Liver (tissue), 9 donors: Measurements from ENCODE around the gene LMF2. TPM values are rescaled to one million over a fixed set of nuclear protein-coding genes. Genes with fewer than 3 reads are reported as not detected.

Experiments
- DNase-seq: peaks from one replicate; pipeline ENCODE4 v3.0.0-alpha.2; 2017; ENCODE audit warnings: low spot score
- H3K27ac ChIP-seq, 2 donors: one replicate each; pipeline ENCODE4 v1.7.0; 2013; ENCODE audit warnings: inconsistent platforms in 2 of 2, low read length in 2 of 2, control low read depth in 1 of 2, low read depth in 1 of 2, mild to moderate bottlenecking in 1 of 2
- H3K27me3 ChIP-seq, 4 donors: one replicate each; pipeline versions ENCODE4 v1.6.1 to v1.7.0; 2013; ENCODE audit warnings: low read length in 3 of 4, inconsistent platforms in 1 of 4, mild to moderate bottlenecking in 1 of 4, moderate library complexity in 1 of 4; ENCODE audit not compliant: control insufficient read depth in 4 of 4, insufficient read depth in 4 of 4
- H3K36me3 ChIP-seq, 4 donors: one replicate each; pipeline versions ENCODE4 v1.6.1 to v1.7.0; 2013; ENCODE audit warnings: low read length in 3 of 4, mild to moderate bottlenecking in 3 of 4, low read depth in 1 of 4, moderate library complexity in 1 of 4; ENCODE audit not compliant: control insufficient read depth in 4 of 4, insufficient read depth in 3 of 4
- H3K4me1 ChIP-seq, 4 donors: one replicate each; pipeline versions ENCODE4 v1.6.1 to v1.7.0; 2013; ENCODE audit warnings: low read length in 3 of 4, mild to moderate bottlenecking in 3 of 4, moderate library complexity in 1 of 4; ENCODE audit not compliant: control insufficient read depth in 4 of 4, insufficient read depth in 4 of 4
- H3K4me3 ChIP-seq, 3 donors: one replicate each; pipeline versions ENCODE4 v1.6.1 to v1.7.0; 2013; ENCODE audit warnings: low read length in 3 of 3, control low read depth in 1 of 3, low read depth in 1 of 3, mild to moderate bottlenecking in 1 of 3
- H3K9ac ChIP-seq, 2 donors: one replicate each; pipeline ENCODE4 v1.7.0; 2013; ENCODE audit warnings: low read length in 2 of 2, mild to moderate bottlenecking in 2 of 2, moderate library complexity in 2 of 2, control low read depth in 1 of 2, low read depth in 1 of 2
- H3K9me3 ChIP-seq, 4 donors: one replicate each; pipeline versions ENCODE4 v1.6.1 to v1.7.0; 2013; ENCODE audit warnings: low read length in 3 of 4; ENCODE audit not compliant: control insufficient read depth in 4 of 4
- ATF3 ChIP-seq: IDR thresholded peaks from 2 replicates; pipeline ENCODE4 v1.6.1; 2016; ENCODE audit warnings: antibody characterized with exemption
- CTCF ChIP-seq: fragments of 150-350 bp; IDR thresholded peaks from 2 replicates; pipeline ENCODE4 v1.5.1; 2017; ENCODE audit warnings: improper control_type of control experiment, low read depth, low read length; ENCODE audit not compliant: missing input control
- EGR1 ChIP-seq, 2 donors: IDR thresholded peaks; 2 replicates each; pipeline ENCODE4 v1.6.1; 2016 to 2018; ENCODE audit warnings: antibody characterized with exemption in 2 of 2, low read depth in 2 of 2
- FOXA1 ChIP-seq: IDR thresholded peaks from 2 replicates; pipeline ENCODE4 v1.6.1; 2016; ENCODE audit warnings: antibody characterized with exemption
- FOXA2 ChIP-seq: IDR thresholded peaks from 2 replicates; pipeline ENCODE4 v1.6.1; 2016; ENCODE audit warnings: antibody characterized with exemption
- GABPA ChIP-seq, 2 donors: IDR thresholded peaks in 1 of 2; conservative IDR thresholded peaks in 1 of 2; 2 replicates each; pipeline ENCODE4 v1.6.1; 2016; ENCODE audit warnings: antibody characterized with exemption in 2 of 2, mild to moderate bottlenecking in 1 of 2, moderate library complexity in 1 of 2
- HNF4A ChIP-seq, 2 donors: conservative IDR thresholded peaks; 2 replicates each; pipeline ENCODE4 v1.6.1; 2016; ENCODE audit warnings: antibody characterized with exemption in 2 of 2, mild to moderate bottlenecking in 2 of 2
- JUND ChIP-seq, 2 donors: IDR thresholded peaks; 2 replicates each; pipeline ENCODE4 v1.6.1; 2016; ENCODE audit warnings: antibody characterized with exemption in 2 of 2
- MAX ChIP-seq: IDR thresholded peaks from 2 replicates; pipeline ENCODE4 v1.6.1; 2016; ENCODE audit warnings: antibody characterized with exemption
- RAD21 ChIP-seq, 2 donors: IDR thresholded peaks; 2 replicates each; pipeline ENCODE4 v1.6.1; 2016; ENCODE audit warnings: antibody characterized with exemption in 2 of 2, mild to moderate bottlenecking in 2 of 2
- REST ChIP-seq: IDR thresholded peaks from 2 replicates; pipeline ENCODE4 v1.6.1; 2016; ENCODE audit warnings: antibody characterized with exemption, mild to moderate bottlenecking
- RXRA ChIP-seq, 2 donors: IDR thresholded peaks; 2 replicates each; pipeline ENCODE4 v1.6.1; 2017 to 2018; ENCODE audit warnings: antibody characterized with exemption in 2 of 2, mild to moderate bottlenecking in 1 of 2
- SP1 ChIP-seq: IDR thresholded peaks from 2 replicates; pipeline ENCODE4 v1.6.1; 2018; ENCODE audit warnings: antibody characterized with exemption, mild to moderate bottlenecking
- YY1 ChIP-seq: IDR thresholded peaks from 2 replicates; pipeline ENCODE4 v1.6.1; 2016; ENCODE audit warnings: antibody characterized with exemption, mild to moderate bottlenecking
- ZBTB33 ChIP-seq: IDR thresholded peaks from 2 replicates; pipeline ENCODE4 v1.6.1; 2016; ENCODE audit warnings: antibody characterized with exemption
- WGBS: extraction: QIAGEN DNeasy Blood & Tissue Kit; methylation state at CpG from one replicate; pipeline ENCODE4 v1.1.7; 2013; 5-methylcytosine and 5-hydroxymethylcytosine counted together
- polyA plus RNA-seq, 2 donors: library from polyadenylated mRNA; stranded (reverse) in 1 of 2; unstranded in 1 of 2; fragments of 200-250 nt in 1 of 2; fragments of >200 nt in 1 of 2; fragmentation: Nextera tagmentation in 1 of 2; extraction: Ambion mirVana in 1 of 2; gene quantifications; one replicate each; pipeline versions ENCODE4 v1.2.1 to v1.2.3, GENCODE V29; 2013 to 2015
- total RNA-seq, 2 donors: library from RNA; depleted of rRNA; stranded (reverse); fragments of >200 nt; gene quantifications; one replicate each; pipeline ENCODE4 v1.2.3, GENCODE V29; 2014
- donor health status: healthy.
- donor health status: healthy.
- donor health status: healthy.
- donor health status: healthy.
- donor health status: healthy.

LMF2 gene
- total and polyA plus RNA-seq, 4 donors = 16.7 to 35.6 (median 25.9) TPM

- under 1% methylated on average over 92 of the region's 92 CpGs for WGBS
- peak; percentile 71 for DNase-seq
- Histone ChIP-seq H3K4me1 (peaks cover 4 to 45% (median 24%) of the 10 kb centered on the region in 4 donors), H3K9me3 (no peaks in the 10 kb centered on the region), H3K36me3 (no peaks in the 10 kb centered on the region), H3K9ac (peak within 1 kb of the TSS; percentile 71 to 76), H3K27ac (peak within 1 kb of the TSS; percentile 92 to 98), H3K4me3 (peak within 1 kb of the TSS; percentile 62 to 93 (median 90)), H3K27me3 (no peaks in the 10 kb centered on the region)
- TF ChIP-seq MAX (peak; percentile 55), GABPA (IDR thresholded peaks at IDR 0.05 in 1 of 2, conservative IDR thresholded peaks at IDR 0.05 in 1 of 2) (no peak), RXRA (IDR thresholded peaks at IDR 0.05) (peak in 1 of 2 donors; percentile 50), ATF3 (no peak), EGR1 (IDR thresholded peaks at IDR 0.05; ENCODE audit: low read depth in 2 of 2) (peak in 1 of 2 donors; percentile 3)
Observed at GRCh38 chr22:50529897-50530579, 22.5 kb upstream of the LMF2 start, which contains the start of gene TYMP. TYMP (minus strand) TSS chr22:50530012; CDS start chr22:50529709, 303 bp downstream.

DNA sequence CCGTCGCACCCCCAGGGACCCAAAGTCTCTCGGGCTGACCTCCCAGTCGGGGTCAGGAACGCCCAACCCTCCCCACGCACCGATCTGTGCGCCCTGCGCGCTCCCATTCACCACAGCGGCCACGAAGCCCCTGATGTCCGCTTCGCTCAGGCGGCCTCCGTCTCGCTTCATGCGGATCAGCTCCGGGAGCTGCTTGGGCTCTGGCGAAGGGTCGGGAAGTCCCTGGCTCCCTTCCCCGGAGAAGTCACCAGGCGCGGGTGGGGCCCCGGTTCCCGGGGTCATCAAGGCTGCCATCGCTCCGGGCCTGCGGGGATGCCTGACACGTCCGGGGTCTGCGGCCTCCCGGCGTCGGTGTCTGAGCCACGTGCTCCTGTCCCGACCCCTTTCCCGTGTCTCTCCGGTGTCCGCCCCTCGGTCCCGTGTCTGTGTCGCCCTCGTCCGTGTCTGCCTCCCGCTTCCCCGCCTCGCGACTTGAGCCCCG lies 22.0 kb upstream of the LMF2 start:
- Histone ChIP-seq H3K9ac (peak overlapping the region in 1 of 2 donors; percentile 76), H3K27ac (peak overlapping the region; percentile 92 to 98), H3K9me3 (no peaks in the 10 kb centered on the region), H3K4me3 (peak overlapping the region; percentile 48 to 93 (median 64)), H3K36me3 (no peaks in the 10 kb centered on the region), H3K27me3 (no peaks in the 10 kb centered on the region), H3K4me1 (peaks cover 6 to 51% (median 27%) of the 10 kb centered on the region in 4 donors)
- DNase-seq = no peak
- TF ChIP-seq RAD21 (IDR thresholded peaks at IDR 0.05) (no peak), SP1 (no peak), FOXA2 (no peak), JUND (IDR thresholded peaks at IDR 0.05) (no peak), YY1 (no peak), EGR1 (IDR thresholded peaks at IDR 0.05; ENCODE audit: low read depth in 2 of 2) (no peak), CTCF (no peak), FOXA1 (no peak), HNF4A (conservative IDR thresholded peaks at IDR 0.05) (no peak), MAX (no peak), ZBTB33 (no peak), RXRA (IDR thresholded peaks at IDR 0.05) (no peak), REST (no peak)
- WGBS = 22% methylated on average over 50 of the region's 50 CpGs
